CD4-positive, alpha-beta T cell treated with Interleukin-4 for 1 hour (primary cell): ENCODE measurements around the gene PPP1R12B.

Source experiments
- DNase-seq, 2 donors: peaks; one replicate each; pipeline ENCODE4 v3.0.0-alpha.2; 2020 to 2022

The PPP1R12B gene

GRCh38 chr1:202348509-202349205, at the start of gene PPP1R12B:
TSS of gene PPP1R12B (plus strand) at chr1:202348699. CDS start at chr1:202348852, 153 bp downstream.
- DNase-seq = peak; percentile 97 to 98

GRCh38 chr1:202302166-202302565, 46.3 kb upstream of the PPP1R12B start:
- no peak for DNase-seq

- DNase-seq = no peak
These were observed 44.1 kb upstream of the PPP1R12B start for GRCh38 chr1:202304375-202304774.

- no peak for DNase-seq
These were observed 43.3 kb upstream of the PPP1R12B start for GRCh38 chr1:202305168-202305567.

GRCh38 chr1:202306535-202307345, 41.8 kb upstream of the PPP1R12B start:
- DNase-seq = no peak

GRCh38 chr1:202310071-202310725, 38.3 kb upstream of the PPP1R12B start:
- no peak for DNase-seq

GRCh38 chr1:202310746-202311145, 37.8 kb upstream of the PPP1R12B start:
- DNase-seq = no peak

GRCh38 chr1:202311875-202312635, 36.4 kb upstream of the PPP1R12B start:
- DNase-seq = no peak

- peak; percentile 68 to 71 for DNase-seq
These were observed 32.8 kb upstream of the PPP1R12B start for GRCh38 chr1:202315576-202316168.

GRCh38 chr1:202316186-202316585, 32.3 kb upstream of the PPP1R12B start:
- DNase-seq = no peak

- no peak for DNase-seq
These were observed 30.3 kb upstream of the PPP1R12B start for GRCh38 chr1:202317941-202318925.

GRCh38 chr1:202319381-202320080, 29.0 kb upstream of the PPP1R12B start:
- no peak for DNase-seq

GRCh38 chr1:202320081-202320405, 28.5 kb upstream of the PPP1R12B start:
- no peak for DNase-seq

GRCh38 chr1:202323731-202324130, 24.8 kb upstream of the PPP1R12B start:
- DNase-seq = no peak

- no peak for DNase-seq
These were observed 23.9 kb upstream of the PPP1R12B start for GRCh38 chr1:202324646-202325045.

GRCh38 chr1:202329891-202330290, 18.6 kb upstream of the PPP1R12B start:
- DNase-seq = no peak

- DNase-seq = no peak
These were observed 14.6 kb upstream of the PPP1R12B start for GRCh38 chr1:202333861-202334260.

- DNase-seq = peak in 1 of 2 donors; percentile 71
These were observed 4.7 kb upstream of the PPP1R12B start for GRCh38 chr1:202343652-202344349.

- DNase-seq = no peak
These were observed 442 bp upstream of the PPP1R12B start for GRCh38 chr1:202348005-202348508.
